Natural killer cell treated with Interleukin-12 subunit alpha and Interleukin-12 subunit beta and Interleukin-15 and Interleukin-18, amount 100 ng/mL, for 72 hours (primary cell): ENCODE results near the gene RABGAP1. TPM values are rescaled to one million over a fixed set of nuclear protein-coding genes. Genes with fewer than 3 reads are reported as not detected.
"Not testable (repeated sequence)": the region's sequence is repeated elsewhere in the genome, so short reads cannot be mapped to it uniquely, and the experiment has no call there.

ENCODE experiments used
- ATAC-seq, 2 donors: fragments of 150-1000 bp; cut with Tn5 transposase in 1 of 2; sonication (Bioruptor Pico), chemical (Tn5 transposase) in 1 of 2; 2 replicates each; pipeline ENCODE4 v1.10.0; 2021
- DNase-seq: peaks from one replicate; pipeline ENCODE4 v3.0.0; 2022; ENCODE audit warnings: low spot score
- H3K27ac Mint-ChIP-seq, 2 donors: 1 replicate in 1 of 2; 2 replicates in 1 of 2; pipeline ENCODE4 v1.8.0; 2022; ENCODE audit warnings: mixed read lengths in 2 of 2, mild to moderate bottlenecking in 1 of 2, moderate library complexity in 1 of 2
- H3K27me3 Mint-ChIP-seq, 2 donors: 1 replicate in 1 of 2; 2 replicates in 1 of 2; pipeline ENCODE4 v1.8.0; 2022; ENCODE audit warnings: mixed read lengths in 2 of 2
- H3K36me3 Mint-ChIP-seq: one replicate; pipeline ENCODE4 v1.8.0; 2022; ENCODE audit warnings: mixed read lengths
- H3K4me1 Mint-ChIP-seq, 2 donors: 1 replicate in 1 of 2; 2 replicates in 1 of 2; pipeline ENCODE4 v1.8.0; 2022; ENCODE audit warnings: low read depth in 2 of 2, mixed read lengths in 2 of 2, mild to moderate bottlenecking in 1 of 2
- H3K4me3 Mint-ChIP-seq: one replicate; pipeline ENCODE4 v1.8.0; 2022; ENCODE audit warnings: mixed read lengths
- H3K9me3 Mint-ChIP-seq: 2 replicates; pipeline ENCODE4 v1.8.0; 2022; ENCODE audit warnings: mixed read lengths
- total RNA-seq, 2 donors: library from RNA; stranded (reverse); gene quantifications; one replicate each; pipeline ENCODE4 v1.2.3, GENCODE V29; 2022

RABGAP1 gene
- 10 to 100 TPM; 27.6 to 31.2 TPM for total RNA-seq

- DNase-seq (peak; percentile 98), ATAC-seq (peak; percentile 99)
- Mint-ChIP-seq H3K4me1 (peaks cover 24 to 26% of the 10 kb centered on the region in 2 donors), H3K27ac (peak within 1 kb of the TSS; percentile 90 to 91), H3K27me3 (no peaks in the 10 kb centered on the region), H3K36me3 (peaks cover 12% of the 10 kb centered on the region), H3K4me3 (peak within 1 kb of the TSS; percentile 95), H3K9me3 (no peaks in the 10 kb centered on the region)
Measured at GRCh38 chr9:122940749-122941581, at the start of gene RABGAP1. Gene RABGAP1 (plus strand): TSS chr9:122941020. CDS start chr9:122957060, 16,040 bp downstream.

DNA sequence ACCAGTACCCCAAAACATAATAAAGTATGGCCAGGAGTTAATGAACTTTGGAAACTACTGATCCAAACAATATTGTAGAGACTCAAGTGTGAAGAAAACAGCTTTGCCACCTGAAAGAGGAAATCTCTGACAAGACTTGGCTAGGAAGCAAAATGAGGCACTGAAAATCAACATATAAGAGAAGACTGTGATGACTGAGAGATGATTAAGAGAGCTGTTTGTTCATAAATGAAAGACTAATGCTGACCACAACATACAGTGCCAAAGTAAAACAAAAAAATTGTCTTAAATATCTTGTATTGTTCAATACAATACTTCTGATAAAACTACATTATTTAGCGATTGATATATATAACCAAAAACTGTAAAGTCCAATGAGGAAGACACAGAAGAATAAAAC lies 42.9 kb upstream of the RABGAP1 start:
- Mint-ChIP-seq H3K9me3 (no peaks in the 10 kb centered on the region), H3K27ac (no peak overlapping the region), H3K27me3 (no peaks in the 10 kb centered on the region), H3K4me3 (no peak overlapping the region), H3K4me1 (peaks cover 9 to 16% of the 10 kb centered on the region in 2 donors), H3K36me3 (no peaks in the 10 kb centered on the region)
- ATAC-seq (no peak), DNase-seq (no peak)

GRCh38 chr9:122900791-122901190 lies 40.0 kb upstream of the RABGAP1 start:
- no peaks in the 10 kb centered on the region for H3K27me3 Mint-ChIP-seq
- no peaks in the 10 kb centered on the region for H3K9me3 Mint-ChIP-seq
- DNase-seq (no peak), ATAC-seq (no peak)
- peak overlapping the region; percentile 67 to 76 for H3K27ac Mint-ChIP-seq
- peaks cover 20 to 28% of the 10 kb centered on the region in 2 donors for H3K4me1 Mint-ChIP-seq
- H3K4me3 Mint-ChIP-seq, result peak overlapping the region; percentile 63
- no peaks in the 10 kb centered on the region for H3K36me3 Mint-ChIP-seq

DNA sequence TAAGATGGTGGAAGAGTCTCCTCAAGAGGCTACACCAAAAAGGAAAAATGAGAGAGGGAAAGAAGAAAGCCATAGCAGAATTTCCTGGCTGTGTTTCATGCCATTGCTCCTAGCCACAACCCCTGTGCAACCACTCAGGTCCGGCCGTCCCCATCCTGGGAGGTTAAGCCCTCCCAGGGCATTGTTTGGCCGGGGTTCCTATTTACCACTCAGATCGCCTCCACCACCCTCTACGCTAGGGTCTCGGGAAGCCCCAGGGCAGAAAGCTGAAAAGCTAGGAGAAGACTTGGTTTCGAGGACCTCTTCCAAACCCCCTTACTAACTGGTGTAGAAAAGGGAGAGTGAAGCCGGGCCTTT lies 36.4 kb upstream of the RABGAP1 start:
- Mint-ChIP-seq H3K4me3 (peak overlapping the region; percentile 96), H3K36me3 (peaks cover under 1% of the 10 kb centered on the region), H3K4me1 (peaks cover 14 to 17% of the 10 kb centered on the region in 2 donors), H3K27me3 (no peaks in the 10 kb centered on the region), H3K9me3 (no peaks in the 10 kb centered on the region), H3K27ac (peak overlapping the region; percentile 91 to 96)
- DNase-seq, result no peak
- peak; percentile 21 to 34 for ATAC-seq

DNA sequence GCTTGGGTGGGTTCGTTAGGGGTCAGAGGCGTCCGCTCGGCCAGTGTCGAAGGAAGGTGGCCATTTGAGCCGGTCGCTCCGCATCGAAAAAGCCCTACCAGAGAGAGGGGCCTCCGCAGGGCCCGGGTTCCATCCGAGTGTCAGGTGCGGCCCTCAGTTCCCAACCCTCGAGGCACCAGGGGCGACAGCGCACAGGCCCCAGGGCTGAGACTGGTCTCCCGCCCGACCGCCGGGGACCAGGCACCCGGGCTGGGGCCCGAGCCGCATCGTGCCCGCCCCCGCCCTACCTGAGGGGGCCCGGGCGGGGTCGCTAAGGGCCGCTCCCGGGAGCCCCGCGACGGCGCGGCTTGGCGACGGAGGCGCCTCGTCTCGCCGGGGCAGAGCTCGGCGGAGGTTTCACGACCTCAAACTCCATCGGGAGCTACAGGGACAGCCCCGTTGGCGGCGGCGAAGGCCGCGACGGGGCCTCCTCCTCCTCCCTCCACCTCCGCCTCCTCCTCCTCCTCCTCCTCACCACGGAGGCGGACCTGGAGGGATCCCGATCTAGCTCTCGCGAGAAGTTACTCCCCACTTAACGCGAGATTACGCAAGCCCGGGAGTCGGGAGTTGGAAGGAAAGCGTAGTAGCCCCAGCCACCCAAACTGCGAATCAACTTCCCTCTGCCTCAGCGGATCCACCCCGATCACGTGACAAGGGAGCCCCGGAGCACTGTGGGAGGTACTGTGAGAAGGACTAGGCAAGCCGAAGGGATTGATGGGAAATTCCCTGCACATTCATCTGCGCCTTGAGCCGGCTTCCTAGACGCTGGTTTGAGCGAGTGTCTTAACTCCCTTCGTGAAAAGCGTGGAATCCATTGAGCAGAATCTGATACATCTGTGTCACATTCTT lies 35.8 kb upstream of the RABGAP1 start, which contains the start of gene RC3H2:
RC3H2 (minus strand) TSS at position 537 of the 888 bp plus-strand sequence. CDS start 7,850 bp downstream, outside the sequence.
- ATAC-seq, result peak; percentile 95 to 97
- H3K9me3 Mint-ChIP-seq, result no peaks in the 10 kb centered on the region
- peak; percentile 99 for DNase-seq
- H3K27me3 Mint-ChIP-seq, result no peaks in the 10 kb centered on the region
- peak within 1 kb of the TSS; percentile 96 for H3K4me3 Mint-ChIP-seq
- peak within 1 kb of the TSS; percentile 91 to 96 for H3K27ac Mint-ChIP-seq
- H3K4me1 Mint-ChIP-seq, result peaks cover 12 to 14% of the 10 kb centered on the region in 2 donors
- peaks cover 5% of the 10 kb centered on the region for H3K36me3 Mint-ChIP-seq

GRCh38 chr9:122906122-122906521 lies 34.7 kb upstream of the RABGAP1 start:
- ATAC-seq, H3K4me3 Mint-ChIP-seq: not testable (repeated sequence)

GRCh38 chr9:122912671-122912963 lies 28.2 kb upstream of the RABGAP1 start:
- Mint-ChIP-seq H3K9me3 (no peaks in the 10 kb centered on the region), H3K4me1 (peaks cover 22 to 25% of the 10 kb centered on the region in 2 donors), H3K27me3 (no peaks in the 10 kb centered on the region), H3K27ac (peak overlapping the region; percentile 95 to 97), H3K36me3 (peaks cover 23% of the 10 kb centered on the region), H3K4me3 (peak overlapping the region; percentile 98)
- ATAC-seq (no peak), DNase-seq (no peak)

More at GRCh38 chr9:122906122-122906521, 34.7 kb upstream of the RABGAP1 start:
- not testable (repeated sequence) for H3K27ac Mint-ChIP-seq, H3K36me3 Mint-ChIP-seq, H3K27me3 Mint-ChIP-seq, DNase-seq, H3K9me3 Mint-ChIP-seq
- peaks cover 12 to 14% of the 10 kb centered on the region in 2 donors for H3K4me1 Mint-ChIP-seq

- no peaks in the 10 kb centered on the region for H3K27me3 Mint-ChIP-seq
- DNase-seq, result peak; percentile 84
- peak; percentile 93 to 97 for ATAC-seq
- no peaks in the 10 kb centered on the region for H3K9me3 Mint-ChIP-seq
- peak within 1 kb of the TSS; percentile 98 for H3K4me3 Mint-ChIP-seq
- H3K4me1 Mint-ChIP-seq, result peaks cover 22 to 25% of the 10 kb centered on the region in 2 donors
- peaks cover 23% of the 10 kb centered on the region for H3K36me3 Mint-ChIP-seq
- H3K27ac Mint-ChIP-seq, result peak within 1 kb of the TSS; percentile 95 to 97
Measured at GRCh38 chr9:122912964-122913673, 27.7 kb upstream of the RABGAP1 start, which contains the start of gene ZBTB6. Gene ZBTB6 (minus strand): TSS chr9:122913323. CDS start chr9:122912072, 1,251 bp downstream.

DNA sequence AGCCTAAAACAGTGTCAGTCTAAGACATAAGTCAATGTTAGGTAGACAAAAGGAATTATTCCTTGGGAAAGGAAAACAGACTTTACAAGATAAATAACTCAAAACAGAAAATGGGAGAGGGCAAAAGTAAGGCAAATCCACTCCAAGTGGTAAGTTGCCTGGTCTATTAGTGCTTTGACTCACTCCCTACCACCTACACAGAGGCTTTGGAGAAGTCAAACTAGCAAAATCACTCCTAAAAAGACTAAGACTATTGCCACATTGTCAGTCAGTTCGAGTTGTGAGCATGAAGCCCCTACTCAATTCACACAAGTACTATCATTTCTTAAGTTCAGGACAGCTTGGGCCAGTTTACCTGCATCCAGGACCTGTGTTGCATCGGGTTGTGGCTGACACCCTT lies 22.5 kb upstream of the RABGAP1 start:
- Mint-ChIP-seq H3K4me3 (no peak overlapping the region), H3K9me3 (no peaks in the 10 kb centered on the region), H3K36me3 (no peaks in the 10 kb centered on the region), H3K27me3 (no peaks in the 10 kb centered on the region), H3K4me1 (peaks cover 2 to 3% of the 10 kb centered on the region in 2 donors), H3K27ac (no peak overlapping the region)
- DNase-seq (no peak), ATAC-seq (no peak)

GRCh38 chr9:122922713-122923112 lies 18.1 kb upstream of the RABGAP1 start:
- Mint-ChIP-seq H3K27me3 (no peaks in the 10 kb centered on the region), H3K4me1 (peaks cover 4 to 8% of the 10 kb centered on the region in 2 donors), H3K27ac (no peak overlapping the region), H3K9me3 (no peaks in the 10 kb centered on the region), H3K36me3 (no peaks in the 10 kb centered on the region), H3K4me3 (no peak overlapping the region)
- no peak for ATAC-seq
- DNase-seq, result no peak

DNA sequence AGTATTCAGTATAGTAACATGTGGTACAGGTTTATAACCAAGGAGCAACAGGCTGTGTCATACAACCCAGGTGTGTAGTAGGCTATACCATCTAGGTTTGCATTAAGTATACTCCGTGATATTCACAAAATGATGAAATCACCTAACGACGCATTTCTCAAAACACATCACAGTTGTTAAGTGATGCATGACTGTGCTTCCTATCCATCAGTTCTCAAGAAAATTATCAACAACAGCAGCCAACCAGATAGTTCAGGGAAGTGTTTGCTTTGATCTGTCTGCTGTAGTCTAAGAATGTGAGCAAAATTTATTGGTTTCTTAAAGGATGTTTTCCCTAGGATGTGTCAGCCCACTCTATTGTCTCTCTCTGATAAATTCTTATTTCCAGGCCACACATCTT lies 16.9 kb upstream of the RABGAP1 start:
- Mint-ChIP-seq H3K36me3 (no peaks in the 10 kb centered on the region), H3K4me3 (no peak overlapping the region), H3K9me3 (no peaks in the 10 kb centered on the region), H3K27ac (no peak overlapping the region), H3K27me3 (no peaks in the 10 kb centered on the region), H3K4me1 (peaks cover 4 to 8% of the 10 kb centered on the region in 2 donors)
- no peak for DNase-seq
- no peak for ATAC-seq

GRCh38 chr9:122929796-122930354 lies 10.9 kb upstream of the RABGAP1 start:
- ATAC-seq, result no peak

More at GRCh38 chr9:122929796-122930354, 10.9 kb upstream of the RABGAP1 start:
- no peak overlapping the region for H3K27ac Mint-ChIP-seq
- no peaks in the 10 kb centered on the region for H3K27me3 Mint-ChIP-seq
- peaks cover 8 to 11% of the 10 kb centered on the region in 2 donors for H3K4me1 Mint-ChIP-seq
- no peak overlapping the region for H3K4me3 Mint-ChIP-seq
- no peaks in the 10 kb centered on the region for H3K36me3 Mint-ChIP-seq
- DNase-seq, result no peak
- H3K9me3 Mint-ChIP-seq, result no peaks in the 10 kb centered on the region
